ENCODE measurements around the gene ZNF286A. TPM values are rescaled to one million over a fixed set of nuclear protein-coding genes. Genes with fewer than 3 reads are reported as not detected.

Gene ZNF286A
- total and polyA plus RNA-seq, 10 of the 15 experiments (the other 5 are each of a cell fraction or from before 2014, with no cell fraction given): 8.1 to 31.2 (median 18.2) TPM

DNA sequence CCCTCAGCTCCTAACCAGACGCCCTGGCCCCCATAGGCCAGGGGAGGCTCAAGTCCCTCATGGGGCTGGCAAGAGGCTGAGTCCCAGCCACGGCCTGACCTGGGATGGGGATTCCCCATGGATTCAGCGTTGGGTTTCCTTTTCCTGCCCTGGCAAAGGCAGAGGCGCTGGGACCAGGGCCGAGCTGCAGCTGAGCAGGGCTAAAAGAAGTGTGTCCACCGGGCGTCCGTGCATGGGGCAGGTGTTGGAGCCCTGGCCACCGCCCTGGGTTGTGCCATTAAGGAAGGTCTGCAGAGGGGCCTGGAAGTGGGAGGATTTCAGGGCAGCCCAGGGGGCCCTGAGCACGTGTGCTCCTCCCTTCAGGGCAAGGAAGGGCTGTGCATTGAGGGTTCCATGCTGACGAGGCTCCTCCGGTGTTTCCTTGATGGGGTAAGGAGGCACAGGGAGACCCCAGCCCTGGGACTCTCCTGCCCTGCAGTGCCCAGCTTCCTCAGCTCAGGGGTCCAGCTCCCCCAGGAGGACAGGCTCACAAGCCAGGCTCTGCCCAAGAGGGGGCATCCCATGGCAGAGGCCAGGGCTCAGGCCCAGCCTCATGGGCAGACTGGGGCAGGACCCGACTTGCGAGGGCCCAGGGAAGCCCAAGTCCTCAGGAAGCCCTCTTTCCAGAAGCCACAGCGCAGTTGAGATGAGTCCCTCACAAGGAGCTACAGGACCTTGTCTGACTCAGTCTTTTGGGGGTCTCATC, 42.7 kb downstream of the ZNF286A start:
- Histone ChIP-seq H3K4me2 (ENCODE audit: control insufficient read depth, insufficient read depth) (no peak overlapping the region), H3K79me2 (ENCODE audit: control insufficient read depth, insufficient read depth, low read length) (no peaks in the 10 kb centered on the region), H3K4me3 (no peak overlapping the region), H3K27me3 (replicated peaks in 1 of 2; ENCODE audit: control insufficient read depth in 2 of 2, insufficient read depth in 2 of 2, low read length in 1 of 2) (no peaks in the 10 kb centered on the region), H3K9me3 (replicated peaks; ENCODE audit: control insufficient read depth, insufficient read depth, low read length) (no peaks in the 10 kb centered on the region; the same call in 2 of the 3 replicates), H2AFZ (ENCODE audit: control insufficient read depth, low read depth, low read length) (no peak overlapping the region), H3K9ac (ENCODE audit: control insufficient read depth, insufficient read depth, low read length) (no peak overlapping the region), H3K36me3 (ENCODE audit: control insufficient read depth in 2 of 2, insufficient read depth in 2 of 2, low read length in 1 of 2) (no peaks in the 10 kb centered on the region), H3K27ac (ENCODE audit: control insufficient read depth, insufficient read depth) (no peak overlapping the region), H4K20me1 (ENCODE audit: control insufficient read depth, insufficient read depth) (no peaks in the 10 kb centered on the region), H3K4me1 (ENCODE audit: control insufficient read depth, insufficient read depth, low read length) (no peaks in the 10 kb centered on the region)
- CTCF ChIA-PET: no interaction called here
- ATAC-seq (no peak), DNase-seq (ENCODE audit: low read depth, low spot score) (no peak), FAIRE-seq (no peak)
- RAD21 ChIA-PET (ENCODE audit: unreplicated experiment): no interaction called here
- SMC1A ChIA-PET (ENCODE audit: uncharacterized antibody, unreplicated experiment): no interaction called here
- WGBS (ENCODE audit: insufficient coverage, insufficient replicate concordance, low lambda C conversion rate, missing lambda C conversion rate): 35% methylated on average over 15 of the region's 15 CpGs
- in situ Hi-C loops (cut with MboI) (no loop called here), intact Hi-C loops (cut with micrococcal nuclease; ENCODE audit: unreplicated experiment) (no loop called here)
- no TSS peak for BruUV-seq (replicated peaks)
- POLR2A ChIA-PET: no interaction called here
- TF ChIP-seq, protein P1, sequence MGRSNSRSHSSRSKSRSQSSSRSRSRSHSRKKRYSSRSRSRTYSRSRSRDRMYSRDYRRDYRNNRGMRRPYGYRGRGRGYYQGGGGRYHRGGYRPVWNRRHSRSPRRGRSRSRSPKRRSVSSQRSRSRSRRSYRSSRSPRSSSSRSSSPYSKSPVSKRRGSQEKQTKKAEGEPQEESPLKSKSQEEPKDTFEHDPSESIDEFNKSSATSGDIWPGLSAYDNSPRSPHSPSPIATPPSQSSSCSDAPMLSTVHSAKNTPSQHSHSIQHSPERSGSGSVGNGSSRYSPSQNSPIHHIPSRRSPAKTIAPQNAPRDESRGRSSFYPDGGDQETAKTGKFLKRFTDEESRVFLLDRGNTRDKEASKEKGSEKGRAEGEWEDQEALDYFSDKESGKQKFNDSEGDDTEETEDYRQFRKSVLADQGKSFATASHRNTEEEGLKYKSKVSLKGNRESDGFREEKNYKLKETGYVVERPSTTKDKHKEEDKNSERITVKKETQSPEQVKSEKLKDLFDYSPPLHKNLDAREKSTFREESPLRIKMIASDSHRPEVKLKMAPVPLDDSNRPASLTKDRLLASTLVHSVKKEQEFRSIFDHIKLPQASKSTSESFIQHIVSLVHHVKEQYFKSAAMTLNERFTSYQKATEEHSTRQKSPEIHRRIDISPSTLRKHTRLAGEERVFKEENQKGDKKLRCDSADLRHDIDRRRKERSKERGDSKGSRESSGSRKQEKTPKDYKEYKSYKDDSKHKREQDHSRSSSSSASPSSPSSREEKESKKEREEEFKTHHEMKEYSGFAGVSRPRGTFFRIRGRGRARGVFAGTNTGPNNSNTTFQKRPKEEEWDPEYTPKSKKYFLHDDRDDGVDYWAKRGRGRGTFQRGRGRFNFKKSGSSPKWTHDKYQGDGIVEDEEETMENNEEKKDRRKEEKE (IDR thresholded peaks at IDR 0.05): no peak
- TF ChIP-seq HCFC1 (IDR thresholded peaks at IDR 0.05; ENCODE audit: low read length) (no peak), RELA (IDR thresholded peaks at IDR 0.05; ENCODE audit: borderline replicate concordance, partially characterized antibody) (no peak), CHD1 (IDR thresholded peaks at IDR 0.05; ENCODE audit: low read depth, low read length) (no peak), TAF1 (IDR thresholded peaks at IDR 0.05; ENCODE audit: borderline replicate concordance, low read depth, low read length) (no peak)

Data from GM12878 (cell line).